Activated T-helper 1 cell treated with Interleukin-2 at 50 U/mL for 16 hours (primary cell): ENCODE measurements around the gene AIFM2.
"Not testable (repeated sequence)": the region's sequence is repeated elsewhere in the genome, so short reads cannot be mapped to it uniquely, and the experiment has no call there.

Experiments
- DNase-seq: peaks from one replicate; pipeline ENCODE4 v3.0.0-alpha.2; 2020; ENCODE audit warnings: low read depth

Gene AIFM2

DNA sequence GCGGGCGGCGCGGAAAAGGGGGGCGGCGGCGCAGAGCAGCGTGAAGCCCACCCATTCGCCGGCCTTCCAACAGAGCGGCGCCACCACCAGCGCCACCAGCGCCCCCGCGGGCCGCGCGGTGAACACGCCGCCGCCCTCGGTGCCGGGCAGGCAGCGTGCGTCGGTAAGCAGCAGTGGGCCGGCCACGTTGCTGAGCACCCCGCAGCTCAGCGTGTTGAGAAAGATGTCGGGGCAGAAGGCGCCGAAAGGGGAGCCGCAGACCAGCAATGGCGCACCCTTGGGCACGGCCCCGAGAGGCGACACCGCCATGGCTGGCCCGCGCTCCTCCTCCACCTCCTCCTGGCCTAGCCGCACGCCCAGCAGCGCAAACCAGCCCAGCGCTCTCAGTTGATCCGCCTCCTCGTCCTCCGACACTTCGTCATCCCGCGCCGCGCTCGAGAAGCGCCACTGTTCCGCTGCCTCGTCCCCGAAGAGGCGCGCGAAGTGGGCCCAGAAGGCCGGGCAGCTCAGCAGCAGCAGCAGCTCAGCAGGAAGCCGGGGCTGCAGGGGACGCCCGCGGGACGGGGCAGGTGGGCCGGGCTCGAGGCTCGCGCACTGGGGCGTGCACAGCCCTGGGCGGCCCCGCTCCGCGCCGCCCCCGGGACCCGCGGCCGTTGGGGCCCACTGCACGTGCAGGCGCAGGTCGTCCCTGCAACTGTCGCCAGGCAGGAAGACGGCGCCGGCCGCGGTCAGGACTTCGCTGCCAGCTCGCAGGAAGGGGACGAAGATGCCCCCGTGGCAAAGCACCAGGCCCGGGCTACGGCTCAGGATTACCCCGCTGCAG is 13.3 kb upstream of the AIFM2 start:
- DNase-seq = peak; percentile 59

DNA sequence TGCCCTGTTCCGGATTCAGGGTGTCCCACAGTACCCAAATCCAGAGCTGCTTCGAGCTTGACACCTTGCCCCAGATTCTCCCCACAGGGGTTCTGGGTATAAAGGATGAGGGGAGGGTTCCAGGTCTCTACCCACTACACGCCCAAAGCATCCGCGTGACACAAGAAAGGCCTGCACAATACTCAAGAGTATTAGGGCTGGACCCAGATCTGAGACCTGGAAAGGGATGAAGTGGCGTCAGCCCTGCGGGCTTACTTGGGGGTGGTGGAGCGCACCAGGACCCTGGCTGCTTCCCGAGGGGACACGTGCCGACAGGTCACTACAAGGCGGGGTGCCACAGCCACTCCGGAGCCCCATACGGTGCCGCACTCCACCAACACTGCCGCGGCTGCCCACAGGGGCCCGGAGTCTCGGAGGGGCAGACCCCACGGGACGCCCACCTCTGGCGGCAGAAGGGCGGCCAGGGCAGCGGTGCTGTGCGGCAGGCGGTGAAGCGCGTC is 12.6 kb upstream of the AIFM2 start:
- no peak for DNase-seq

DNA sequence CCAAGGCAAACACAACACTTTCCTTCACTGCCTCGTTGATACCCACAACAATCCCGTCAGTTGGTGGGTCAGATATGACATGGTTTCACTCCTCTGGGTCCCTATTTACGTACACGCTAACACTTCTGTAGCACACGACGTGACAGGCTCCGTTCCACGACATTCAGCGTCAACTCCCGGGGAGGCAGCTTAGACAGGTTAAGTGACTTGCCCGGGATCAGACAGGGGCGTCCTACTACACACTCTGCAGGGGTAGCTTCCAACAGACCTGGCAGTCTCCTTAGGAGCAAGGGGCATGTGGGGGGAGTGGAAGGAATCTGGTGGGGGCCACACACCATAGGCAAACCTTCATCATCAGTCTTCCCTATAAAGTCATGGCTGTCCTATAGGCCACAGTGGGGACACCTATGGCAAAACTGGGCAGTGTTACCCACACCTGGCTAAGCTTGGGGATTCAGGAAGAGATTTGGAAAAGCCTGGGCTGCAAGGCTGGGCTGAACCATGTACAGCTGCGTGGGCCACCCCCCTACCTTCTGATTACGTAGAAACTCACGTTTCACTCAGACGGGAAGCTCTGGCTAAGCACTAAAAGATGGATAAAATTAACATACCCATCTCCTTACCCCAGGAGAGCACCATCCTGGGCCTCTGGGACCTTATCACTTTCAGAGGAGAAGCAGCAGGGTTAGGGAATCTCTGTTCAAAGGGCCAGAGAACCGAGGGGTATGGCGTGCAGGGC is 11.9 kb upstream of the AIFM2 start:
- DNase-seq = no peak

DNA sequence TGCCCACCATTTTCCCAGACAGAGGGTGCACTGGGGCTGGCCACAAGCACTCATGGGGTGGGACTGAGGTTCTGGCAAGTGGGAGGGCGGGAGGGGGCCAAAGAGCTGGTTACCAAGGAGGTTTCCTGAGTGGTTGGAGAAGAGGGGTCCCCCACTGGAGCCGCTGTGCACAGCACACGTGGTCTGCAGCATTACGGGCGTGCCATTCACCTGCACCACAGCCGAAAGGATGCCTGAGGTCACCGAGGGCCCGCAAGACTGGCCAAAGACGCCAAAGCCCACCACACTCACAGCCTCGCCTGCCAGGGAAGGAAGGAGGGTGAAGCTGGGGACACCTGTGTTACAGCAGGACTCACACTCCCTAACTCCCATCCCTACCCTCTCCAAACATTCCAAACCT is 9.9 kb upstream of the AIFM2 start:
- DNase-seq = no peak

DNA sequence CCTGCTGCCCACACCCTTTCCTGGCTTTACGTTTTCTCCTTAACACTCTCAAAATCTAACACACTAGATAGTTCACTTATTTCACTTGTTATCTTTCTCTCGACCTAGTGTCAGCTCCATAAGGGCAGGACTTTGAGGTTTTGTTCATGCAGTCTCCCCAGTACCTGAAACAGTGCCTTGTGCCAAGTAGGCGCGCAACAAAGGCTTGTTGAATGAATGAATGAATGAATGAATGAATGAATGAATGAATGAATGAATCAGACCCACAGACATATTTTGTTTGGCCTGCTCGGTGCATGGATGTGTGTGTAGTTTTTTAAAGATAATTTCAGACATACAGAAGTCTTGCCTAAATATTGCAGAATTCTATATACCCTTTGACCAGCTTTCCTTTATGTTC is 7.7 kb upstream of the AIFM2 start:
- DNase-seq = no peak

DNA sequence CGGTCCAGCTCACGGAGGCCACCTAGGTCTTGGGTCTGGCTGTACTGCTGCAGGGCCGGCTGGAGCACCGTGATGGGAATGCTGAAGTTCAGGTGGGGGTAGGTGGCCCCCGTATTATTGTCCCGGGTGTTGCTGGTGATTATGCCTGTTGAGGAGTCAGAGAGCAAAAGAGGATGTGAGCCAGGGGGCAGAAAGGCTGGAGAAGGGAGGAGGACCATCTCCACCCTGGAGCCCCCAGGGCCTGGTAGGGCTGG is 7.3 kb upstream of the AIFM2 start:
- no peak for DNase-seq

DNA sequence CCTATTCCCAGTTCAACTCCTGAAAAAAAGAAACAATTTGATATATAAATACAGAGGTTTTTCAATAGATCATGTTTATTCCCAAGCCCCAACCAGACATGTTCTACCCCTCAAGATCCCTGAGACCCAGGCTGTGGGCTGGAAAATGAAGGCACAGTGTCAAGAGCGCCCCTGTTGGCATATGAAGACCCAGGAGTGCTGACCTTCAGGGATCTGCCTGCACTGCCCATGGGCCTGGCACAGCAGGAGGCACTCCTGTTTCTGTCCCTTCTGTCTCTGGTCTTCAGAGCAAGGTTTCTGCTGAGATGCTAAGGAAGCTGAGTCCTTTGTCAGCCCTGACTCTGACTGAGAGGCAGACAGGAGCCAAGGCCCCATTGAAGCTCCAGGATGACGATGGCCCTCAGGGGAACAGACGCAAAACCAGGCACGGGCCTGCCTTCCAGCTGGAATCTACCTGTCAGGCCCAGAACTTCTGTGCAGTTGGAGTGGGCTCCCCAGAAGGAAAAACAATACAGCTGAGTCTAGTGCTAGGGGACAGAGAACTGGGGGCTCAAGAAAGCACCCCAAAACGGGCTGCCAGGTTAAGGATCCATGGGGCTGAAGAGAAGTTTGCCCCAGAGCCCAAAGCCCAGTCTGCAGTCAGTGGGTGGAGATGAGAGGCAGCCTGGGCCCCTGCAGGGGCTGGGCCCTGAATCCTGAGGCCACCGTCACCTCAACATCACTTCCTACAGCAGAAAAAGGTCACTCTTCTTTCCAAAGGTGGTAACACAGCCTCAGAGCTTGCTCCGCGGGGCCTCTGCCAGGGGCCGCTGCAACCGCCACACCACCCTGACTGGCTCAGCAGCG is 6.7 kb upstream of the AIFM2 start:
- no peak for DNase-seq

DNA sequence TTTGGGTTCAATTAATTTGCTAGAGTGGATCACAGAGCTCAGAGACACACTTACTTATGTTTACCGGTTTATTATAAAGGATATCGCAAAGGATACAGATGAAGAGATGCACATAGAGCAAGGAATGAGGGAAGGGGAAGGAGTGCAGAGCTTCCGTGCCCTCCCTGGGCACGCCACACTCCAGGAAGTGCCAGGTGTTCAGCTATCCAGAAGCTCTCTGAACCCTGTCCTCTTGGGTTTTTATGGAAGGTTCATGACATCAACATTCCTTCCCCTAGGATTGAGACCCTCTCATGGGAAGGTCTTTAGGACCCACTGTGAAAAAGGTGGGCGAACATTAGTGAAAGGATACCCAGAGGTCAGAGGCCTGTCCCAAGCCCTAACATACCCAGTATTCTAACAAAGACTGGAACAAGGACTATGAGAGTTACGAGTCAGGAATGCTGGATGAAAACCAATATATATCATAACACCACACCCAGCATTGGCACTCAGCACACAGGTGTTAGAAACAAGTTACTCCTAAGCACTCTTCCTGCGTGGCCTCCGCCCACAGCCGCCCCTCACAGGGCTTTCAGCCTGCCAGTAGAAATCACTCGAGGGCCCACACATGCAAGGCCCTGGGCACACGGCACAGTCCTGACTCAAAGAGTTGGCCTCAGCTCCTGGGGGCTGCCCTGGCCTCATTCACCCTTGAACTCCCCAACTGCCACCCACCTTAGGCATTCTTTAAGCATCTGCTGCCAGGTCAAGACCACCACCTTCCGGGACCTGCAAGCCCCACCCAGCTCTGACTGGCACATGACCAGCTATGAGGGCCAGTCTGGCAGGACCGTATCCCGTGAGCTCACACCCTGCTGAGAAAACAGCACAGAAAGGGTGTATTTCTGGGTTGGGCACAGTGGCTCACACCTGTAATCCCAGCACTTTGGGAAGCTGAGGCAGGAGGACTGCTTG is 5.6 kb upstream of the AIFM2 start:
- DNase-seq = no peak

DNA sequence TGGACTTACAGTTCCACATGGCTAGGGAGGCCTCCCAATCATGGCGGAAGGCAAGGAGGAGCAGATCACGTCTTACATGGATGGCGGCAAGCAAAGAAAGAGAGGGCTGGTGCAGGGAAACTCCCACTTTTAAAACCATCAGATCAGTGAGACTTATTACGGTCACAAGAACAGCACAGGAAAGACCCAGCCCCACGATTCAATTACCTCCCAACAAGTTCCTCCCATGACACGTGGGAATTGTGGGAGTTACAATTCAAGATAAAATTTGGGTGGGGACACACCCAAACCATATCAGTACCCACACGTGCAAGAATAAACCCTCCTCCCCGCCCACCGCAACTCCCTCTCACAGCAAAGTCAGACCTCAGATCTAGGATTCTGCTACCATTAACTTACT is 4.5 kb upstream of the AIFM2 start:
- no peak for DNase-seq

DNA sequence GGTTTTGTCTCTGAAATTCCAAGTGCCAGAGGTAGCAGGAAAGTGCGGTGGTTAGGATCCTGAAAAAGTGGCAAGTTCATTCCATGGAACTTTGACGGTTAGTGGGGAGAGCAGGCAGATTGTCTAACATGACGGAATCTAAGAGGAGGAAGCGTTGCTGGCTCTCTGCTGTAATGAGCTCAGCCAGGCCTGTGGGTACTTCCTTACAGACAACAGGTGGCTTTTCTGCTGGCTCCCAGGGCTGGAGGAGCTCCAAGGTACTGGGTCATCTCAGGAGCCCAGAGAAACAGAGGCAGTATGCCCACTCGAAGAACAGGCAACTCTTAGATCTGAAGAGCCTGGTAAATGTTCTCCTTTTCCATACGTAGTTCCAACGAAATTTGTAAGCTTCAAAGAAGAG is 3.1 kb upstream of the AIFM2 start:
- DNase-seq = no peak

DNA sequence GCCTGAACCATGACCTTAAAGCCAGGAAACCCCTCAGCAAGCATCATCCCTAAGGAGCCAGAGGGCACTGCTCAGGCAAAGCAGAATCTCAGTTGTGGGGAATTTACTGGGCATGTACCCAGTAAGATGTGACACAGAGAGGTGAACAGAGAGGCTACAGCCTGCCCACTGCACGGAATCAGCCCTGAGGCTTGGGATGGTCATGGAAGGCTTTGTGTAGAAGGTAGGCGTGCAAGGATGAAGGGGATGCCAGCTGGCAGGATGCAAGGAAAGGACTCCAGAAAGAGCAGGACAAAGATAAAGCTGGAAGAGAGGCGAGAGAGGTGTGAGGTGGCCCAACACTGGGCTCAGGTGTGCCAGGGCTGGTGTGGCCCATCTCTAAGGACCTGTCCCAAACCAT is 2.4 kb upstream of the AIFM2 start:
- DNase-seq = no peak

DNA sequence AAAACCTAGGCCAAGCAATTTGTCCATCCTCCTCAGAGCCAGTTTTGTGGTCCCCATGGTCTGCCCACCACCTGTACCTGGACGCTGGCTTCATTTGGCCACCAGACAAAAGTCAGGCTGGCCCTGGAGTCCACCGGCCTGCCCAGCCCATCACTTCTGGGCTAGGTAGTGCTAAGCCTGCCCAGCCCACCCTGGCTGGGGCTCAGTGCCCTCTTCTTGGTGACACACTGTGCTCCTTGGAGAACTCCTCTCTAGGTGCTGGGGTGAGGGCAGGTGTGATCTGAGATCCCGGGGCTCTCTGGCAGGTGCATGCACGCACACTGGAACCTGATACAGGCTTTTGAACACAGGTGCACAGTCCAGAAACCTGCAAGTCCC is 1.1 kb downstream of the AIFM2 start:
- no peak for DNase-seq

DNA sequence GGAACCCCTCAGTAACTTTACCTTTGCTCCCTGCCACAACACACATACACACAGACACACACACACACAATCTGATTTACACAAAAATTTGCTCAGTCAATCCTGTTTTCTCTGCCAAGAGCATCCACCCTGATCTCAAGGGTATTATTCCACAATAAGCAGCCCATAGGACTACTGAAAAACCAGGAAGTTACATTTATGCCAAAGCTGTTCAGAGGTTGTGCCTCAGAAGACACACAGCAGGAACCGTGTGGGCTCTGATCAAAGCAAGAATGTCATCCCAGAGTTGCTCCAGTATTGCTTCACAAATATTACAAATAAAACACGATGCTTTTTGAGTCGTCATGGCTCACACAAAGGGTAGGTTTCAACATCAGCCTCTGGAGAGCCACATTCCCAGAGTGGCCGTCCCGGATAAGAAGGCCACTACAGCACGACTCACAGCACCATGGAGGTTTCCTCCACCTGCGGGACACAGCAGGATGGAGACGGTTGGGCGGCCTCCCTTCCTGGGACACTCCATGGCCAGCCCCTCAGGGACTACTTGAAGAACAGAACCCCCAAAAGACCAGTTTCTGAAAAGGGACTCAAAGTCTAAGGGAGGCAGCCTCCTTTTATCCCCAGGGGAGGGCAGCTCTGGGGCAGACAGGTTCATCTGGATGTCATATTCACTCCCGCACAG is 1.6 kb downstream of the AIFM2 start:
- no peak for DNase-seq

DNA sequence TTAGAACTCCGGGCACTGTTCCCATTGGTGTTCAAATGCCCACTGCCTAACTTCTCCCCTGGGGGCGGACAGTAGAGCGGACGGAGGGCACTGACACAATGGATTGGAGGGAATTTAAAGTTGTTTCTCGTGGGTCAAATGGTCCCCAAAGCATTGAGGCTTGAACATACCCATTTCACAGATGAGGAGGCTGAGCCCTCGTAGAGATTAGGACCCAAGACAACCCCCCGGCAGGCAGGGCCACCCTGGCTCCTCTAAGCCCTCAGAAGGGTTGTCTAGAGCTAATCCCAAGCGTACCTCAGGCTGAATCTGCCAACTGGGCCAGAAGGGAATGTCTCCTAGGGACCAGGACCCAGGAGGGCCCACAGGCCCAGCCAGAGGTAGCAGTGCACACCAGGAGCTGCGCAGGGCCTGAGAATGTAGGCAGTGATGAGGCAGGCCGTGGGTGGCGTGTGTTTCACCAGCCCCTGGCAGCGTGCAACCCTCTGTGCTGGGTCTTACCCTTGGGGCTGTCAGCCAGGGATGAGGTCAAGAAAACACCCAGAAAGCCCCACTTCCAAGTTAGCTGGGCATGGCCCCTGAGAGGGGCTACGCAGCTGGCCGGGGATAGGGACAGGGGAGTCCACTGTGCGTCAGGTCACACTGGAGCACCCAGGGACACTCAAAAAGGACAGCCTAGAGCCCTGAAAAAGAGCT is 5.8 kb downstream of the AIFM2 start:
- DNase-seq = no peak

DNA sequence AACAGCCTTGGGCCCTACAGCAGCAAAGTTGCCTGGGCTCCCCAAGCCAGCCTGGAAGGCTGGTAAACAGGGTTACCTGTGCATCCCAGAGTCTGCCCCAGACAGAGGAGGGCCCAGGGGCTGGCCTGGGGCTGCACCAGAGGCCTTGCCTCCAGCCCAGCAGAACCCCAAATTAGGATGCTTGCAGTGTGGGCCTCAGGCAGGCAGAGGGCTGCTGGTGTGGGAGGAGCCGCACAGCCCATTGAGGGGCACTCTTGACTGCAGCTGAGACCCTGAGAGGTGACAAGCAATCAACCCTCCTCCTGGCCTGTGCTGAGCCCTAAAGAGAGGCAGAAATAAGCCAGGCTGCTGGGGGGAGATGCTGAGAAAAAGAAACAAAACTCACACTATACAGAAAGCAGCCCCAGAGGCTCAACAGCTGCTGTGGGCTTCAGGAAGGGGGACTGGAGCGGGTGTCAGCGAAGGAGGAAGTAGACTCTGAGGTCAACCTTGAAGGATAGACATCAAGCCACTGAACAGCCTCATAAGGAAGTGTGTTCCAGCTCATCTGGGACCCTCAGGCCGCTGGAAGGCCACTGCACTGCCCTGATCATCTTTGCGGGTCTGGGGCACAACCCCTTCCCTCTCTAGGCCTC is 6.6 kb downstream of the AIFM2 start:
- DNase-seq = no peak

DNA sequence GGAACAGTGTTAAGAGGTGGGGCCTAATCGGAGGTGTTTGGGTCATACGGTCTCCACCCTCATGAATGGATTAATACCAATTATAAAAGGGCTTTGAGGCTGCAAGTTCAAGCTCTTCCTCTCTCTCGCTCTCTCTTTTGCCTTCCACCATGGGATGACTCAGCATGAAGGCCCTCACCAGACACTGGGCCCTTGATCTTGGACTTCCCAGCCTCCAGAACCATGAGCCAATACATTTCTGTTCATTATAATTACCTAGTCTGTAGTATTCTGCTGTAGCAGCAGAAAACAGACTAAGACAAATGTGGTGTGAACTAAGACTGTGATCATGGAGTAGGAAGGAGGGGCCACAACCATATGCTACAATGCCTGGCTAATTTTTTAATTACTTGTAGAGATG is 7.7 kb downstream of the AIFM2 start:
- no peak for DNase-seq

DNA sequence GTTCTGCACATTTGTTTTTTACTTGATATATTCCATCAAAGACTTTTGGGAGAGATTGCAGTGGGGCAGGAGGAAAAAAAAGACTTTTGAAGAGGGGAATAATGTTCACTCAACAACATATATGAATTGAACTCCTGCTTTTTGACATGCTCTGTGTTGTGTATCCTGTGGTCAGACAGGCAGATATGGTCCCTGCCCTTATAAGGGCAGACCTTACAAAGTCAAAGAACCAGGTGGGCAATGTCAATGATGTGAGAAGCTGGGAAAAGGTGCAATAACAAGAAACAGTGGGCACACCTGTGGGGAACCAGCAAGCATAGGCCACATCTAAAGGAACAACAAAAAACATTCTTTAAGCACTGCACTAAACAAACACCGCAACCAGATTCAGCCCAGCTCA is 8.2 kb downstream of the AIFM2 start:
- no peak for DNase-seq

DNA sequence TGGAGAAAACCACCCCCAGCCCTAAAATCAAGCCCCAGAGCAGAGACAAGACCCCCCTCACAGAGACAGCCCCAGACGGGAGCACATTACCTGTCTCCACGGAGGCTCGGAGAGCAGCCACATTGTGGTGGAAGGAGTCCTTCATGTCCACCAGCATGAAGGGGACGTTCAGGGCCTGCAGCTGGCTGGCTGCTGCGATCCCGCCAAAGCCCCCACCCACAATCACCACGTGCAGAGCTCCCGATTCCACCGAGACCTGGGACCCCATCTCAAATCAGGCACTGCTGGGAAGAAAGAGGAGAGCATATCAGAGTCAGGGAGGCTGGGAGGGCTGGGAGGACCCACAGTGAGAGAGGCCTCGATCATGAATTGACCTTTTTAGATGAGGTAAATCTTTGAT is 8.8 kb downstream of the AIFM2 start:
- DNase-seq = no peak

DNA sequence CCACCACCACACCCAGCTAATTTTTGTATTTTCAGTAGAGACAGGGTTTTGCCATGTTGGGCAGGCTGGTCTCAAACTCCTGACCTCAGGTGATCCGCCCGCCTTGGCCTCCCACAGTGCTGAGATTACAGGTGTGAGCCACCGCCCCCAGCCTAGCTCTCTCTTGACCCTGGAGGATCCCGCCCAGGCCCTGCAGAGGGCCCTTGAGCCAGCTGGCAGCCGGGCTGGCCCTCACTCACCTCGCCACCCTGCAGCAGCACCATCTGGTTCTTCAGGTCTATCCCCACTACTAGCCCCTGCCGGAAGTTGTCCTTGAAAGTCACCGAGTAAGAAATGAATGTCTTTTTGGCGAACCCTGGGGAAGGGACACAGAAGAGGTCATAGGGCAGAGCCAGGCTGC is 9.5 kb downstream of the AIFM2 start:
- DNase-seq = not testable (repeated sequence)

DNA sequence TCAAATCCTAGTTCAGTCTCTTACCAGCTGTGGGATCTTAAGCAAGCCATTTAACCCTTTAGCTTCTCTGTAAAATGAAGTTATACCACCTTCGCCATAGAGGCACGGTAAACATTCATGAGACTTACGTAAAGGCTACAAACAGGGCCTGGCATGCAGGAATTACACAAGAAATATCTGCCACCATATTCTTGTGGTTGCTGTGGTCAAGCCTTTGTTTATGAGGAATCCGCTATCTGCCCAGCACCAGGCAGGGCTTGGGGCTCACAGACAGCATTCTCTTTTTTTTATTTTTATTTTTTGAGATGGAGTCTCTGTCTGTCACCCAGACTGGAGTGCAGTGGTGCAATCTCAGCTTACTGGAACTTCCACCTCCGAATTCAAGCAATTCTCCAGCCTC is 9.9 kb downstream of the AIFM2 start:
- no peak for DNase-seq
